ENCODE results near the gene CUL1. TPM values are rescaled to one million over a fixed set of nuclear protein-coding genes. Genes with fewer than 3 reads are reported as not detected.

The CUL1 gene
- total RNA-seq, 1 donor from 2014 or later = 40.5 TPM

GRCh38 chr7:148687555-148687954 is 11.1 kb upstream of the CUL1 start:
- FAIRE-seq (no peak), DNase-seq (ENCODE audit: low read depth) (no peak)
- no peak for TF ChIP-seq CTCF (IDR thresholded peaks at IDR 0.05; ENCODE audit: insufficient read depth, low read length, severe bottlenecking)
- no peaks in the 10 kb centered on the region for H3K27me3 ChIP-seq (ENCODE audit: control insufficient read depth, insufficient read depth, low read length)
- H3K36me3 ChIP-seq (ENCODE audit: control insufficient read depth, insufficient read depth, low read length) = no peaks in the 10 kb centered on the region
- no peak overlapping the region for H3K4me3 ChIP-seq (ENCODE audit: low read depth, low read length)

- TF ChIP-seq CTCF (IDR thresholded peaks at IDR 0.05; ENCODE audit: insufficient read depth, low read length, severe bottlenecking) = no peak
- Histone ChIP-seq H3K36me3 (ENCODE audit: control insufficient read depth, insufficient read depth, low read length) (no peaks in the 10 kb centered on the region), H3K27me3 (ENCODE audit: control insufficient read depth, insufficient read depth, low read length) (no peaks in the 10 kb centered on the region), H3K4me3 (ENCODE audit: low read depth, low read length) (no peak overlapping the region)
- FAIRE-seq (no peak), DNase-seq (ENCODE audit: low read depth) (no peak)
Observed at GRCh38 chr7:148688526-148688925, 10.2 kb upstream of the CUL1 start.

GRCh38 chr7:148693651-148694050 is 5.1 kb upstream of the CUL1 start:
- no peak overlapping the region for H3K4me3 ChIP-seq (ENCODE audit: low read depth, low read length)

GRCh38 chr7:148694631-148695030 is 4.1 kb upstream of the CUL1 start:
- H3K36me3 ChIP-seq (ENCODE audit: control insufficient read depth, insufficient read depth, low read length) = no peaks in the 10 kb centered on the region
- no peak overlapping the region for H3K4me3 ChIP-seq (ENCODE audit: low read depth, low read length)
- no peak for FAIRE-seq
- DNase-seq (ENCODE audit: low read depth) = no peak
- no peak for TF ChIP-seq CTCF (IDR thresholded peaks at IDR 0.05; ENCODE audit: insufficient read depth, low read length, severe bottlenecking)
- H3K27me3 ChIP-seq (ENCODE audit: control insufficient read depth, insufficient read depth, low read length) = no peaks in the 10 kb centered on the region

More at GRCh38 chr7:148693651-148694050, 5.1 kb upstream of the CUL1 start:
- DNase-seq (ENCODE audit: low read depth) (no peak), FAIRE-seq (no peak)
- TF ChIP-seq CTCF (IDR thresholded peaks at IDR 0.05; ENCODE audit: insufficient read depth, low read length, severe bottlenecking) = no peak
- Histone ChIP-seq H3K27me3 (ENCODE audit: control insufficient read depth, insufficient read depth, low read length) (no peaks in the 10 kb centered on the region), H3K36me3 (ENCODE audit: control insufficient read depth, insufficient read depth, low read length) (no peaks in the 10 kb centered on the region)

- no peak overlapping the region for H3K4me3 ChIP-seq (ENCODE audit: low read depth, low read length)
- DNase-seq (ENCODE audit: low read depth) = peak; percentile 67
Observed at GRCh38 chr7:148695953-148696352, 2.8 kb upstream of the CUL1 start.

More at GRCh38 chr7:148695953-148696352, 2.8 kb upstream of the CUL1 start:
- TF ChIP-seq CTCF (IDR thresholded peaks at IDR 0.05; ENCODE audit: insufficient read depth, low read length, severe bottlenecking) = no peak
- Histone ChIP-seq H3K36me3 (ENCODE audit: control insufficient read depth, insufficient read depth, low read length) (no peaks in the 10 kb centered on the region), H3K27me3 (ENCODE audit: control insufficient read depth, insufficient read depth, low read length) (no peaks in the 10 kb centered on the region)
- FAIRE-seq = no peak

All from bronchial epithelial cell (primary cell).